HCT116 (cell line): ENCODE measurements around the gene KRTAP5-3. TPM values are rescaled to one million over a fixed set of nuclear protein-coding genes. Genes with fewer than 3 reads are reported as not detected.

Experiments
- ATAC-seq: fragments of 200-7000 bp; cut with Tn5 transposase; 2 replicates; pipeline ENCODE4 v1.9.1; 2020; ENCODE audit warnings: mild to moderate bottlenecking, moderate library complexity
- BruUV-seq: library from RNA; stranded (reverse); fragments of 400-500 nt; replicated peaks from 2 replicates; lab custom pipeline; 2021; lab: Mats Ljungman, UMichigan
- CTCF ChIA-PET: fragments of 300-600 bp; sonication (Branson Sonifier 250); formaldehyde crosslinking; loops from one replicate; lab custom pipeline; 2021; ENCODE audit warnings: antibody characterized with exemption; lab: Charles Lee
- POLR2A ChIA-PET: fragments of 300-600, 350-600 bp; sonication (Branson Sonifier 250); formaldehyde crosslinking; loops from one replicate; lab custom pipeline; 2021; ENCODE audit warnings: antibody characterized with exemption; lab: Charles Lee
- RAD21 ChIA-PET, 2 experiments: fragments of 300-600 bp; sonication (Branson Sonifier 250); formaldehyde crosslinking; loops; one replicate each; lab custom pipeline; 2023; ENCODE audit warnings: low total read pairs in 2 of 2; ENCODE audit not compliant: uncharacterized antibody in 2 of 2, unreplicated experiment in 2 of 2, low non-redundant PET in 1 of 2; lab: Charles Lee
- DNase-seq: peaks from one replicate; pipeline ENCODE4 v3.0.0-alpha.2; 2010; ENCODE audit warnings: low read depth, low spot score
- H2AFZ ChIP-seq: fragments of 200-600 bp; shearing (Covaris generic), sonication (generic); 2 replicates; pipeline ENCODE4 v1.6.1; 2017; ENCODE audit warnings: low read depth, mixed run types, mixed read lengths, antibody characterized with exemption, low read length; ENCODE audit not compliant: poor library complexity, severe bottlenecking
- H3K27ac ChIP-seq: 2 replicates; pipeline ENCODE4 v1.5.1; 2012; ENCODE audit warnings: low read depth, low read length
- H3K27me3 ChIP-seq: fragments of 200-600 bp; sonication (generic); 2 replicates; pipeline ENCODE4 v1.6.1; 2016; ENCODE audit warnings: mixed run types, low read length, mixed read lengths; ENCODE audit not compliant: insufficient read depth
- H3K36me3 ChIP-seq, 2 experiments: fragments of 200-500 bp in 1 of 2; fragments of 200-600 bp in 1 of 2; sonication (Bioruptor generic) in 1 of 2; sonication (generic) in 1 of 2; 2 replicates each; pipeline versions ENCODE4 v1.5.1 to v1.6.1; 2014 to 2016; ENCODE audit warnings: low read length in 2 of 2, inconsistent platforms in 1 of 2, mixed read lengths in 1 of 2, mixed run types in 1 of 2; ENCODE audit not compliant: insufficient read depth in 2 of 2, control insufficient read depth in 1 of 2
- H3K4me1 ChIP-seq, 2 experiments: fragments of 200-600 bp in 1 of 2; sonication (generic) in 1 of 2; 2 replicates each; pipeline versions ENCODE4 v1.5.1 to v1.6.1; 2012 to 2017; ENCODE audit warnings: low read length in 2 of 2, inconsistent platforms in 1 of 2, mild to moderate bottlenecking in 1 of 2, mixed read lengths in 1 of 2, mixed run types in 1 of 2, moderate library complexity in 1 of 2; ENCODE audit not compliant: insufficient read depth in 2 of 2, control insufficient read depth in 1 of 2
- H3K4me2 ChIP-seq: fragments of 200-600 bp; sonication (generic); 2 replicates; pipeline ENCODE4 v1.6.1; 2017; ENCODE audit warnings: mixed run types, low read length, mixed read lengths
- H3K4me3 ChIP-seq, 2 experiments: fragments of 200-600 bp in 1 of 2; sonication (generic) in 1 of 2; replicated peaks in 1 of 2; 2 replicates each; pipeline ENCODE4 v1.5.1; 2011 to 2016; ENCODE audit warnings: low read length in 2 of 2, control low read depth in 1 of 2, low read depth in 1 of 2, mild to moderate bottlenecking in 1 of 2, mixed read lengths in 1 of 2, mixed run types in 1 of 2
- H3K79me2 ChIP-seq: fragments of 200-600 bp; sonication (generic); 2 replicates; pipeline ENCODE4 v1.6.1; 2017; ENCODE audit warnings: mild to moderate bottlenecking, mixed run types, low read length, moderate library complexity, mixed read lengths; ENCODE audit not compliant: insufficient read depth
- H3K9ac ChIP-seq: fragments of 200-600 bp; sonication (generic); 2 replicates; pipeline ENCODE4 v1.6.1; 2016; ENCODE audit warnings: low read length, mixed read lengths
- H3K9me2 ChIP-seq: fragments of 200-600 bp; sonication (generic), shearing (Covaris generic); 2 replicates; pipeline ENCODE4 v1.6.1; 2017; ENCODE audit warnings: mixed run types, mild to moderate bottlenecking, moderate library complexity; ENCODE audit not compliant: insufficient read depth
- H3K9me3 ChIP-seq, 2 experiments: fragments of 200-500 bp in 1 of 2; fragments of 200-600 bp in 1 of 2; sonication (Bioruptor generic) in 1 of 2; sonication (generic) in 1 of 2; 2 replicates each; pipeline ENCODE4 v1.6.1; 2014 to 2017; ENCODE audit warnings: low read length in 2 of 2, mixed read lengths in 2 of 2, inconsistent platforms in 1 of 2, low read depth in 1 of 2, mild to moderate bottlenecking in 1 of 2, mixed run types in 1 of 2, moderate library complexity in 1 of 2; ENCODE audit not compliant: control insufficient read depth in 1 of 2, insufficient read depth in 1 of 2
- H4K20me1 ChIP-seq: fragments of 200-600 bp; sonication (generic), shearing (Covaris generic); 2 replicates; pipeline ENCODE4 v1.6.1; 2017; ENCODE audit warnings: mixed run types, mild to moderate bottlenecking, moderate library complexity; ENCODE audit not compliant: insufficient read depth
- CBX3 ChIP-seq: IDR thresholded peaks from 2 replicates; pipeline ENCODE4 v1.6.1; 2012; ENCODE audit warnings: low read depth
- ELF1 ChIP-seq: IDR thresholded peaks from 2 replicates; pipeline ENCODE4 v1.6.1; 2012; ENCODE audit warnings: low read depth, borderline replicate concordance
- EZH2phosphoT487 ChIP-seq: fragments of 200-600 bp; IDR thresholded peaks from 2 replicates; pipeline ENCODE4 v1.6.1; 2018; ENCODE audit warnings: antibody characterized with exemption, borderline replicate concordance
- JUND ChIP-seq: IDR thresholded peaks from 2 replicates; pipeline ENCODE4 v1.6.1; 2012
- POLR2A ChIP-seq: IDR thresholded peaks from 2 replicates; pipeline ENCODE4 v1.7.0; 2011; ENCODE audit warnings: borderline replicate concordance; ENCODE audit not compliant: insufficient read depth, insufficient read length; ENCODE audit errors: extremely low read depth
- POLR2AphosphoS5 ChIP-seq: IDR thresholded peaks from 2 replicates; pipeline ENCODE4 v1.6.1; 2011; ENCODE audit warnings: mild to moderate bottlenecking, low read depth, low read length, moderate library complexity
- RAD21 ChIP-seq: IDR thresholded peaks from 2 replicates; pipeline ENCODE4 v1.6.1; 2012; ENCODE audit warnings: low read depth, mild to moderate bottlenecking
- SIN3A ChIP-seq: IDR thresholded peaks from 2 replicates; pipeline ENCODE4 v1.6.1; 2012; ENCODE audit warnings: low read depth
- TCF7L2 ChIP-seq: IDR thresholded peaks from 2 replicates; pipeline ENCODE4 v1.7.0; 2011; ENCODE audit warnings: borderline replicate concordance, inconsistent platforms; ENCODE audit not compliant: insufficient read depth, insufficient read length; ENCODE audit errors: extremely low read depth
- ZNF274 ChIP-seq: fragments of 200-500 bp; sonication (Bioruptor generic); IDR thresholded peaks from 2 replicates; pipeline ENCODE4 v1.6.1; 2014; ENCODE audit warnings: mild to moderate bottlenecking, low read depth, low read length, inconsistent platforms
- intact Hi-C: fragments of 100-400 bp; cut with micrococcal nuclease; formaldehyde crosslinking; loops from 2 replicates; pipeline ENCODE4 v1.10.0; 2022
- total RNA-seq: library from RNA; stranded (reverse); gene quantifications from one replicate; pipeline ENCODE4 v1.2.1, GENCODE V29; 2021; ENCODE audit not compliant: unreplicated experiment
- TF ChIP-seq, protein P1 (sequence below): IDR thresholded peaks from 2 replicates; pipeline ENCODE4 v1.6.1; 2011; ENCODE audit warnings: mild to moderate bottlenecking, low read length, moderate library complexity; ENCODE audit not compliant: insufficient replicate concordance; ENCODE audit errors: extremely low read depth
- TF ChIP-seq, protein P2 (sequence below): IDR thresholded peaks from 2 replicates; pipeline ENCODE4 v1.6.1; 2012

Gene KRTAP5-3
- total RNA-seq, 1 experiment from 2014 or later = not detected

DNA sequence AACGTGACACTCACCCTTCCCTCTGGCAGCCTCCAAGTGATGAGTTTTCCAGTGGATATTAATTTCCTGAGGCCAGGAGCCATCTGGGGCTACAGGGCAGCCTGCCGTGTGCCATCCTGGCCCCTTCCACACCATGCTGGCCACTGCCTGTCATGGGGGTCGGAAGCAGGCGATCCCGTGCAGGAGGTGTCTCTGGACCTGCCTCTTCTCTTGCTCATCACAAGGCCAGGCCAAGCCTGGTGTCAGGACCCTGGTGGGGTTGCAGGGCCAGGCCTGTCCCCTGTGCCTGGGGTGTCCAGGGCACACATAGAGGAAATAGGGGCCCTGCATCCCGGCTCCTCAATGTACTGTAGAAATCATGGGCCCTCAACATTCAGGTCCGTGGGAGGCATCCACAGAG is 3.6 kb downstream of the KRTAP5-3 start (continued):
- TF ChIP-seq POLR2A (no peak), EZH2phosphoT487 (no peak)

DNA sequence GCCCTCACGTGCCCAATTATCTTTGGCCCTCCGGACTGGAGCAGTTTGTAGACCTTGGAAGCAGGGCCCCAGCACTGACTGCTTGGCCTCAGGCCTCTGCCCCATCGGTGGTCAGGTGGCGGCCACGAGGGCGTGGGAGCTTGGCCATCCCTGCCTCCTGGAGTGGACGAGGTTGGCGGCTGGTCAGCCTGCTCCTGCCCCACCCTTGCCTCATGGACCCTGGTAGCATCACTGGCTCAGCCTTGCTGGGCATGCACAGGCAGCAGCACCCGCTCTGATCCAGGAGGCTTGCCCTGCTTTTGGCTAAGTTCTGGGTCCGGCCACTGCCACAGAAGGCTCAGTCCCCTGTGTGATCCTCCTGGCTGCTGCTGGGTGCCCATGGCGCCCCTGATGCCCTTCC is 4.1 kb downstream of the KRTAP5-3 start:
- ChIA-PET POLR2A (no interaction called here), CTCF (no interaction called here)
- Histone ChIP-seq H3K9me3 (no peaks in the 10 kb centered on the region), H3K4me1 (no peaks in the 10 kb centered on the region)
- DNase-seq = no peak
- TF ChIP-seq JUND = no peak
- no peak for TF ChIP-seq POLR2AphosphoS5
- TF ChIP-seq, protein P1, sequence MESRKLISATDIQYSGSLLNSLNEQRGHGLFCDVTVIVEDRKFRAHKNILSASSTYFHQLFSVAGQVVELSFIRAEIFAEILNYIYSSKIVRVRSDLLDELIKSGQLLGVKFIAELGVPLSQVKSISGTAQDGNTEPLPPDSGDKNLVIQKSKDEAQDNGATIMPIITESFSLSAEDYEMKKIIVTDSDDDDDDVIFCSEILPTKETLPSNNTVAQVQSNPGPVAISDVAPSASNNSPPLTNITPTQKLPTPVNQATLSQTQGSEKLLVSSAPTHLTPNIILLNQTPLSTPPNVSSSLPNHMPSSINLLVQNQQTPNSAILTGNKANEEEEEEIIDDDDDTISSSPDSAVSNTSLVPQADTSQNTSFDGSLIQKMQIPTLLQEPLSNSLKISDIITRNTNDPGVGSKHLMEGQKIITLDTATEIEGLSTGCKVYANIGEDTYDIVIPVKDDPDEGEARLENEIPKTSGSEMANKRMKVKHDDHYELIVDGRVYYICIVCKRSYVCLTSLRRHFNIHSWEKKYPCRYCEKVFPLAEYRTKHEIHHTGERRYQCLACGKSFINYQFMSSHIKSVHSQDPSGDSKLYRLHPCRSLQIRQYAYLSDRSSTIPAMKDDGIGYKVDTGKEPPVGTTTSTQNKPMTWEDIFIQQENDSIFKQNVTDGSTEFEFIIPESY = no peak
- no peak for TF ChIP-seq SIN3A
- no peak for TF ChIP-seq TCF7L2
- no peak for TF ChIP-seq CBX3
- TF ChIP-seq RAD21 = no peak
- no peak for TF ChIP-seq ZNF274
- no peak for TF ChIP-seq ELF1
- TF ChIP-seq, protein P2, sequence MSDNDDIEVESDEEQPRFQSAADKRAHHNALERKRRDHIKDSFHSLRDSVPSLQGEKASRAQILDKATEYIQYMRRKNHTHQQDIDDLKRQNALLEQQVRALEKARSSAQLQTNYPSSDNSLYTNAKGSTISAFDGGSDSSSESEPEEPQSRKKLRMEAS = no peak
- no peak for TF ChIP-seq EZH2phosphoT487
- TF ChIP-seq, all 23 proteins: peak for 0
- RAD21 ChIA-PET = no interaction called here
- H4K20me1 ChIP-seq = no peaks in the 10 kb centered on the region
- H3K9ac ChIP-seq = no peak overlapping the region
- BruUV-seq = no TSS peak
- H3K27ac ChIP-seq = no peak overlapping the region
- no peaks in the 10 kb centered on the region for H3K79me2 ChIP-seq
- no peak overlapping the region for H3K4me3 ChIP-seq
- H3K27me3 ChIP-seq = peaks cover 12% of the 10 kb centered on the region; the same call in 1 of the 2 replicates
- ATAC-seq = no peak
- intact Hi-C loops = no loop called here
- no peaks in the 10 kb centered on the region for H3K36me3 ChIP-seq
- H3K9me2 ChIP-seq = no peaks in the 10 kb centered on the region
- no peak overlapping the region for H3K4me2 ChIP-seq
- H2AFZ ChIP-seq = no peak overlapping the region
